ENCODE data around the gene OR6A2. TPM values are rescaled to one million over a fixed set of nuclear protein-coding genes. Genes with fewer than 3 reads are reported as not detected.
"Not testable (repeated sequence)": the region's sequence is repeated elsewhere in the genome, so short reads cannot be mapped to it uniquely, and the experiment has no call there.

OR6A2 gene
- total RNA-seq, 1 donor from 2014 or later = not detected

DNA sequence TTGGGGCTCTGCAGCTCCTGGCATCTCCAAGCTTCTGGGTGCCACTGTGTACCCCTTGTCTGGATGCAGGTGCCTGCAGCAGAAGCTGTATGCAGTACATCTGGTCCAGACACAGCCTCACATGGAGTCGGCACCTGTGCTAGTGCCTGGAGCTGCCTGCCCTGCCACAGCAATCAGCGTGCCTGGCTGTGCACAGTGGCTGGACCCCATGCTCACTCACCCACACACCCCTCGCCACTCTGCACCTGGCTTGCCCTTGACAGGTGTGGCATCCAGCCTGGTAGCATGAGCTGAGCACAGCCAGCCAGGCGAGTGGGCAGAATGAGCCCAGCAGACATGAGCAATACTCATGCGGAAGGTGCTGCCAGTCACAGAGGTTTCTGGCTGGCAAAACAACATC is 19.5 kb upstream of the OR6A2 start:
- TF ChIP-seq, protein P1, sequence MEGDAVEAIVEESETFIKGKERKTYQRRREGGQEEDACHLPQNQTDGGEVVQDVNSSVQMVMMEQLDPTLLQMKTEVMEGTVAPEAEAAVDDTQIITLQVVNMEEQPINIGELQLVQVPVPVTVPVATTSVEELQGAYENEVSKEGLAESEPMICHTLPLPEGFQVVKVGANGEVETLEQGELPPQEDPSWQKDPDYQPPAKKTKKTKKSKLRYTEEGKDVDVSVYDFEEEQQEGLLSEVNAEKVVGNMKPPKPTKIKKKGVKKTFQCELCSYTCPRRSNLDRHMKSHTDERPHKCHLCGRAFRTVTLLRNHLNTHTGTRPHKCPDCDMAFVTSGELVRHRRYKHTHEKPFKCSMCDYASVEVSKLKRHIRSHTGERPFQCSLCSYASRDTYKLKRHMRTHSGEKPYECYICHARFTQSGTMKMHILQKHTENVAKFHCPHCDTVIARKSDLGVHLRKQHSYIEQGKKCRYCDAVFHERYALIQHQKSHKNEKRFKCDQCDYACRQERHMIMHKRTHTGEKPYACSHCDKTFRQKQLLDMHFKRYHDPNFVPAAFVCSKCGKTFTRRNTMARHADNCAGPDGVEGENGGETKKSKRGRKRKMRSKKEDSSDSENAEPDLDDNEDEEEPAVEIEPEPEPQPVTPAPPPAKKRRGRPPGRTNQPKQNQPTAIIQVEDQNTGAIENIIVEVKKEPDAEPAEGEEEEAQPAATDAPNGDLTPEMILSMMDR (IDR thresholded peaks at IDR 0.05) = no peak
- Mint-ChIP-seq H3K4me3 (ENCODE audit: unreplicated experiment) (no peak overlapping the region), H3K36me3 (ENCODE audit: low read depth) (no peaks in the 10 kb centered on the region), H3K27ac (ENCODE audit: unreplicated experiment) (no peak overlapping the region), H3K27me3 (ENCODE audit: low read depth) (peaks cover 4% of the 10 kb centered on the region), H3K4me1 (ENCODE audit: low read depth) (no peaks in the 10 kb centered on the region), H3K9me3 (ENCODE audit: low read depth) (peaks cover 10% of the 10 kb centered on the region)
- no peak for DNase-seq (ENCODE audit: low spot score)

GRCh38 chr11:6817694-6818093 is 18.2 kb upstream of the OR6A2 start:
- Mint-ChIP-seq H3K9me3 (ENCODE audit: low read depth) (peaks cover 10% of the 10 kb centered on the region), H3K4me1 (ENCODE audit: low read depth) (no peaks in the 10 kb centered on the region), H3K36me3 (ENCODE audit: low read depth) (no peaks in the 10 kb centered on the region), H3K27ac (ENCODE audit: unreplicated experiment) (no peak overlapping the region), H3K4me3 (ENCODE audit: unreplicated experiment) (no peak overlapping the region), H3K27me3 (ENCODE audit: low read depth) (peaks cover 4% of the 10 kb centered on the region)
- TF ChIP-seq, protein P1 (IDR thresholded peaks at IDR 0.05) = peak; percentile 45
- DNase-seq (ENCODE audit: low spot score) = no peak

GRCh38 chr11:6813656-6814055 is 14.2 kb upstream of the OR6A2 start:
- no peaks in the 10 kb centered on the region for H3K4me1 Mint-ChIP-seq (ENCODE audit: low read depth)
- no peak overlapping the region for H3K4me3 Mint-ChIP-seq (ENCODE audit: unreplicated experiment)
- H3K27me3 Mint-ChIP-seq (ENCODE audit: low read depth) = peaks cover 8% of the 10 kb centered on the region
- TF ChIP-seq, protein P1 (IDR thresholded peaks at IDR 0.05) = no peak
- DNase-seq (ENCODE audit: low spot score) = no peak
- H3K9me3 Mint-ChIP-seq (ENCODE audit: low read depth) = no peaks in the 10 kb centered on the region
- no peaks in the 10 kb centered on the region for H3K36me3 Mint-ChIP-seq (ENCODE audit: low read depth)
- no peak overlapping the region for H3K27ac Mint-ChIP-seq (ENCODE audit: unreplicated experiment)

DNA sequence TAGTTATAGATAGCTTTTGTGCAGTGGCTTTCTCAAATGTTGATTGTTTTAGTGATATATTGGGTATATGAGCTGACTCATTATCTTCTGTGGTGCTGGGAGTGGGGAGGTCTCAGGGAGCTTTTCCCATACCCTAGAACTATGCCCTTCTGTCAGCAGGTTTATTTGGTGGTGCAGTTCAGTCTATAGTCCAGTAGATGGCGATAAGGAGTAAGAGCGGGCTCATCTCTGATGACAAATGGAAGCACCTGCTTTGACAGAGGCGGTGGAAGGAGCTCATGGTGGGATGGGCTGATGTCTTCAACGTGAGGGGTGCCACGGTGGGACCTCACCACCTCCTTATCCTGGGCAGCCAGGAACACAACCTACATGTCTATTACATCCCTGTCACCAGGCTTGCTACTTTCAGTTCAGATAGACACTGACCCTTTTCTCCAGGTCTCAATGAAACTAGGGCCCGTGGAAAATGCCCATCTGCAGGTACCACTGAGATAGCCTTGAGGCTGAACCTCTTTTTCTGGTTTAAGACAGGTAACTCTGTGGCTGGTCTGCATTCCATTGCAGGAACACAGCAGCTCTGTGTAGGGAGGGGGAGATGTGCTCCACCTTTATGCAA is 13.0 kb upstream of the OR6A2 start:
- Mint-ChIP-seq H3K9me3 (ENCODE audit: low read depth) (no peaks in the 10 kb centered on the region), H3K4me1 (ENCODE audit: low read depth) (no peaks in the 10 kb centered on the region), H3K27ac (ENCODE audit: unreplicated experiment) (no peak overlapping the region), H3K36me3 (ENCODE audit: low read depth) (no peaks in the 10 kb centered on the region), H3K27me3 (ENCODE audit: low read depth) (peaks cover 15% of the 10 kb centered on the region), H3K4me3 (ENCODE audit: unreplicated experiment) (no peak overlapping the region)
- TF ChIP-seq, protein P1 (IDR thresholded peaks at IDR 0.05) = peak; percentile 89
- no peak for DNase-seq (ENCODE audit: low spot score)

DNA sequence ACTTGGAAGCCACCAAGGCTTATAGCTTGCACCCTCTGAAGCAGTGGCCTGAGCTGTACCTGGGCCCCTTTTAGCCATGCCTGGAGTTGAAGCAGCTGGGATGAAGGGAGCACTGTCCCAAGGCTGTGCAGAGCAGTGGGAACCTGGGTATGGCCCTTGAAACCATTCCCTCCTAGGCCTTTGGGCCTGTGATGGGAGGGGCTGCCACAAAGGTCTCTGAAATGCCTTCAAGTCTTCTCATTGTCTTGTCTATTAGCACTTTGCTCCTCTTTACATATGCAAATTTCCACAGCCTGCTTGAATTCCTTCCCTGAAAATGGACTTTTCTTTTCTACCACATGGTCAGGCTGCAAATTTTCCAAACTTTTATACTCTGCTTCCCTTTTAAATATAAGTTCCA is 1.6 kb upstream of the OR6A2 start:
- H3K27ac Mint-ChIP-seq (ENCODE audit: unreplicated experiment); H3K27me3 Mint-ChIP-seq (ENCODE audit: low read depth); H3K9me3 Mint-ChIP-seq (ENCODE audit: low read depth); DNase-seq (ENCODE audit: low spot score); H3K4me3 Mint-ChIP-seq (ENCODE audit: unreplicated experiment); H3K4me1 Mint-ChIP-seq (ENCODE audit: low read depth); H3K36me3 Mint-ChIP-seq (ENCODE audit: low read depth): not testable (repeated sequence)

GRCh38 chr11:6794639-6795038 is 4.8 kb downstream of the OR6A2 start:
- no peak overlapping the region for H3K27ac Mint-ChIP-seq (ENCODE audit: unreplicated experiment)
- no peaks in the 10 kb centered on the region for H3K4me1 Mint-ChIP-seq (ENCODE audit: low read depth)
- TF ChIP-seq, protein P1 (IDR thresholded peaks at IDR 0.05) = no peak
- DNase-seq (ENCODE audit: low spot score) = no peak
- H3K36me3 Mint-ChIP-seq (ENCODE audit: low read depth) = no peaks in the 10 kb centered on the region
- H3K27me3 Mint-ChIP-seq (ENCODE audit: low read depth) = no peaks in the 10 kb centered on the region
- no peak overlapping the region for H3K4me3 Mint-ChIP-seq (ENCODE audit: unreplicated experiment)
- H3K9me3 Mint-ChIP-seq (ENCODE audit: low read depth) = no peaks in the 10 kb centered on the region
